Fibroblast of skin of left biceps (primary cell): ENCODE data around the gene KLF16.
"Not testable (repeated sequence)": the region's sequence is repeated elsewhere in the genome, so short reads cannot be mapped to it uniquely, and the experiment has no call there.

Experiments used
- DNase-seq, 2 experiments: peaks; one replicate each; pipeline ENCODE4 v3.0.0-alpha.2; 2013; ENCODE audit warnings: low read depth in 2 of 2

The KLF16 gene

DNA sequence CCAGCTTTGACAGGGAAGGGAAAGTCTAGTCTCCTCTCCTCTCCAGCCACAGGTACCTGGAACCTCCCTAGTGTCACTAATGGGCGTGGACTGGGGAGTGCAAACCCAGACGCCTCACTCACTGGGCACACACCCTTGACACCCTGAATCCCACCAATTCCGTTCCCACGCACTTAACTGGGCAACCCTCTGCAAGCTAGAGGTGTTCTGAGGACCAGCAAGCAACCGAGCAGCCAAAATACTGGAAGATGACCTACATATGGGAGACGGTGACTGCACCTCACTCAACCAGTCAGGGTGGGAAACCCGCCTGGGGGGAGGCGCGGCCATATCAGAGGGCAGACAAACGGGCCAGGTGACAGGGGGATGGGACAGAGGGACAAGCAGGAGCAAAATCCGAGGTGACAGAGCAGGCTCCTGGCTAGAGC, 20.9 kb upstream of the KLF16 start:
- no peak for DNase-seq

GRCh38 chr19:1883784-1884183, 20.4 kb upstream of the KLF16 start:
- DNase-seq: no peak

GRCh38 chr19:1882786-1883692, 19.7 kb upstream of the KLF16 start:
- no peak for DNase-seq

DNA sequence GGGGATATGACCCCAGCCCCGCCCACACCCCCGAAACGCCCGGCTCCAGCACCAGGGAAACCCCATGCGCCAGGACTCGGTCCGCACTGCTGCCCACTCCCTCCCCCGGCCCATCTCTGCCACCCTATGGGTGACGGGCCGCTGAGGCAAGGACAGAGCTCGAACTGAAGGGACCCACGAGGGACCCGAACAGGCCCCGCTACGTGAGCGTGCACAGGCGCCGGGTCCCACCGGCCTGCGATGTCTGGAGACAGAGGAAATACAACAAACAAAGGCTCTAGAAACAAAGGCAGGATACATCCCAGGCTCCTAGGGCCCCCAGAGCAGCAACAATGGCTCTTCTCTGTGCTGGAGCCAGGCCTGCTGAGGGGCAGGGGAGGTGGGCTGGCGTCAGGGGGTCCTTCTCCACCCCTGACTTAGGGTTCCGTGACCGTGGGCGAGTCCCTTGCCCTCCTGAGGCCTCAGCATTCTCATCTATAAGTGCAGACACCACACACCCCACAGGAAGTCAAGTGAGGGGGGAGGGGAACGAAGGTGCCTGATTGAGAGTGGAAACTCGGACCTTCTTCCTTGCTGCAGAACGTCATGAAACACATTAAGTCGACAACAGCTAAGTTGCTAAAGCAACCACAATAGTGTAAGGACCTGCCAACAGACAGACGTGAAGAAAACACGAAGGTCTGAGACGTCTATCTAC, 18.9 kb upstream of the KLF16 start:
- DNase-seq: no peak

- not testable (repeated sequence) for DNase-seq
These were observed 18.2 kb upstream of the KLF16 start for GRCh38 chr19:1881393-1882088.

- DNase-seq: no peak
These were observed 17.4 kb upstream of the KLF16 start for GRCh38 chr19:1880611-1881392.

GRCh38 chr19:1879982-1880381, 16.6 kb upstream of the KLF16 start:
- DNase-seq: not testable (repeated sequence)

GRCh38 chr19:1878583-1878982, 15.2 kb upstream of the KLF16 start:
- not testable (repeated sequence) for DNase-seq

DNA sequence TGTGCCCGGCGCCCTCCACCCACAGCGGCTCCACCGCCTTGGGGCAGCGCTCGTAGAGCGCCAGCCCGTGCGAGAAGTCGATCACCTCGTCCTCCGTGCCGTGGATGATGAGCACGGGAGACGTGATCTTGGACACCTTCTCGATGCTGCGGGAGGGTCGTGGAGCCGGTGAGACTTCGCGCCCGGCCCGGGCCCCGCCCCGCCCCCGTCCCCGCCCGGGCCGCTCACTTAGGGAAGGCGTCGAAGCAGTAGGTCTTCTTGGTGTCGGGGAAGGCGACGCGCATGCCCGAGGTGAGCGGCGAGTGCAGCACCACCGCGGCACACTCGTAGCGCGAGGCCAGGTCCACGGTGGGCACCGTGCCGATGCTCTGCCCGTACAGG, 13.9 kb upstream of the KLF16 start:
- not testable (repeated sequence) for DNase-seq

GRCh38 chr19:1876496-1877279, 13.3 kb upstream of the KLF16 start:
- DNase-seq: not testable (repeated sequence)

- DNase-seq: peak in 1 of 2 experiments; percentile 66
These were observed 12.5 kb upstream of the KLF16 start for GRCh38 chr19:1875646-1876495.

GRCh38 chr19:1875265-1875645, 11.9 kb upstream of the KLF16 start:
- not testable (repeated sequence) for DNase-seq

- DNase-seq: no peak
These were observed 11.3 kb upstream of the KLF16 start for GRCh38 chr19:1874554-1875185.

DNA sequence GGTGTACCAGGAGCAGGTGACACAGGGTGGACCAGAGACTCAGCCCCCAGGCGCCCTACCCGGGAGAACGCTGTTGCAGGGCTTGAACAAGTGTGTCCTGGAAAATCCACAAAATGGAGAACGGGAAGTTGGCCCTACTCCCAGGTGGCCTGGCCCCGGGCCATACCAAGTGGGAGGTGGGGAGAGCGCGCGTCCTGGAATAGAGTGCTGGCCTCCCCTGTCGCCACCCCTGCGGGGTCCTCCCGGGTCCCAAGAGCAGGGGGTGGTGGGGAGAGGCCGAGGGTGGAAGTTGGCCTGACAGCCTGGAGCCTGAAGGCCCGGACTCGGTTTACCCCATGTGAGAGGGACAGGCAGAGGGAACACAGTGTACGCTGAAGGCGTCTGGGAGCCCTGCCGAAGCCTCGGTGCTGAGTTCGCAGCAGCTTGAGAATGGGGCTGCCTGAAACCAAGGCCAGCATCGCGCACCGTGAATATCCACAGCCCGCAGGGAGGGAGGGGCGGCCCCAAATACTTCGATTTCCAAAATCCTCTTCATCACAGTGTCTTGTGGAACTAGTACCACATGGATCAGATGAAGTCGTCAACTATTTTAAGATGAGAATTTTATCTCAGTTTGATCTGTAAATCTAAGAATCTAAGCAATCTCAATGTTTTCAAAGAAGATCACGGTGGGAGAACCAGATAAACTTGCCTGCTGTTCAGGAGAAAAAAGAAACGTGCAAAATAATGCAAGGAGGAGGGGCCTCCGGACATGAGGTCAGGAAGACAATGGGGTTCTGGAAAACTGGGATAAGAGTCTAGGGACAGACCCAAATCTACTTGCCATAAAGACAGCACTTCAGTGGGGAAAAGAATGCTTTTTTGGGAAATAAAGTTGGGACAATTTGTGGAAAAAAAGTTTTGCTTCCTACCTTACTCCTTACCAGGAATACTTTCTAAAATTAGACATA, 10.4 kb upstream of the KLF16 start:
- no peak for DNase-seq

DNA sequence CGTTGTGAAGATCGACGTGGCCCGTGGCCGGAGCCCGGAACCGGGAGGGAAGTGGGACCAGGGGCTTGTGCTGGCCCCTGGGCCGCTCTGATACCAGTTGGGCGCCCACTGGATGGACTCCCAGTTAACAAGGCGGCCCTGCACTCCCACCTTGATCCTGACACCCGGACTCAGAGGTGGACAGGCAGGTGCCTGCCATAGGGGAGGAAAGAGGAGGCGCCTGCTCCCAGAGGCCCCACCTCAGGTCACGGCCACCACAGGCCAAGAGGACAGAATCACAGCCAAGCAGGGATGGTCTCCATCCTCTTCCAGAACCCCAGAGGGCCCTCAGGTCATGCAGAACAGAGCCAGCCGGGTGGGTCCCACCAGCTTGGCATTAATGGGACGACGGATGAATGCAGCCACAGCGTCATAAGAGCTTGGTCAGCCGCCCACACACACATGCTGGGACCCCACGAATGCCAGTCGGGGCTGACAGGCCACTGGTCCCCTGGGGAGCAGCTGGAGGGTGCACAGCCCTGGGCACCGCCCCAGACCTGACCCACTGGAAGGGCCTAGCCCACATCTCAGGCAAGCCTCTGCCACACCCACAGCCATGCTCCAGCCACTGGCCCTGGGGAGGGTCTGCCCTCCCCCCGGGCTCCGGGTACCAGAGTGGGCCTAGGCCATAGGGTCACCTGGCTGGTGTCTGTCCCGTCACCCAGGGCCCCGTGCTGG, 9.6 kb upstream of the KLF16 start:
- DNase-seq: no peak

- no peak for DNase-seq
These were observed 8.3 kb upstream of the KLF16 start for GRCh38 chr19:1871630-1872029.

GRCh38 chr19:1871140-1871597, 7.8 kb upstream of the KLF16 start:
- DNase-seq: no peak
